Activated CD8-positive, alpha-beta memory T cell treated with anti-CD3 and anti-CD28 coated beads for 48 hours (primary cell): ENCODE results near the gene TNRC18.

Experiments used
- DNase-seq, 3 experiments: peaks; one replicate each; pipeline ENCODE4 v3.0.0-alpha.2; 2020; ENCODE audit warnings: low read depth in 2 of 3, low spot score in 2 of 3

Gene TNRC18

GRCh38 chr7:5408777-5409176 lies 14.9 kb downstream of the TNRC18 start:
- DNase-seq = no peak

- DNase-seq = no peak
These were observed 16.4 kb downstream of the TNRC18 start for GRCh38 chr7:5406957-5407945.

- no peak for DNase-seq
These were observed 19.2 kb downstream of the TNRC18 start for GRCh38 chr7:5404421-5404826.

- no peak for DNase-seq
These were observed 20.2 kb downstream of the TNRC18 start for GRCh38 chr7:5403442-5403841.

- DNase-seq = no peak
These were observed 25.9 kb downstream of the TNRC18 start for GRCh38 chr7:5397736-5398135.

GRCh38 chr7:5396999-5397663 lies 26.5 kb downstream of the TNRC18 start:
- DNase-seq = peak; percentile 58 to 81 (median 68)

GRCh38 chr7:5396542-5396941 lies 27.1 kb downstream of the TNRC18 start:
- DNase-seq = peak in 1 of 3 experiments; percentile 23

- DNase-seq = no peak
These were observed 28.4 kb downstream of the TNRC18 start for GRCh38 chr7:5395246-5395645.

- no peak for DNase-seq
These were observed 29.1 kb downstream of the TNRC18 start for GRCh38 chr7:5394264-5395105.

GRCh38 chr7:5393748-5394147 lies 29.9 kb downstream of the TNRC18 start:
- no peak for DNase-seq

- DNase-seq = no peak
These were observed 30.3 kb downstream of the TNRC18 start for GRCh38 chr7:5393328-5393727.

GRCh38 chr7:5390918-5391317 lies 32.7 kb downstream of the TNRC18 start:
- DNase-seq = no peak

GRCh38 chr7:5388905-5389433 lies 34.7 kb downstream of the TNRC18 start:
- DNase-seq = no peak

- DNase-seq = no peak
These were observed 35.2 kb downstream of the TNRC18 start for GRCh38 chr7:5388273-5388901.

GRCh38 chr7:5387711-5388245 lies 35.9 kb downstream of the TNRC18 start:
- DNase-seq = no peak

GRCh38 chr7:5384618-5385017 lies 39.0 kb downstream of the TNRC18 start:
- no peak for DNase-seq

- no peak for DNase-seq
These were observed 40.1 kb downstream of the TNRC18 start for GRCh38 chr7:5383314-5384098.

GRCh38 chr7:5382281-5382892 lies 41.2 kb downstream of the TNRC18 start:
- DNase-seq = no peak
